ENCODE results near the gene CDR2L. TPM values are rescaled to one million over a fixed set of nuclear protein-coding genes. Genes with fewer than 3 reads are reported as not detected.

Gene CDR2L
- polyA plus RNA-seq, 3 donors, result 0.05 TPM; not detected in 2

DNA sequence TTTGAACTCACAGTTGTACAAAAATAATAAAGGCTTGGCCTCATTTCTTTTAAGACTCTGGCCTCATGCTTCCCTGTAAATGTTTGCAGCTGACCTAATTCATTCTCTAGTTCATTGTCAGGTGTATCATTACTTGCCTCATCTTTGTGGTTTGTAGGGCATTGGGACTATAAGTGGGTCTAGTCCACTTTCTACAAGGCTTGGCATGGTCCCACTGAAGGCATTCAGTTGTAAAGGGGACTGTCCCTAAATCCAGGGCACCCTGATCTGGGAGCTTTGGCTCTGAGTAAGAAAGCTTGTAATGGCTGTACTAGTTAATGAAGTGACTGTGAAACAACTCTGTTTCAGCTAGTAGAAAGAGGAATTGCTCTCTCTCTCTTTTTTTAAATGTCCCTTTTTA lies 62.3 kb downstream of the CDR2L start:
- H3K27me3 Mint-ChIP-seq (ENCODE audit: low read depth in 3 of 3), result no peaks in the 10 kb centered on the region
- Histone ChIP-seq H3K4me1 (ENCODE audit: control insufficient read depth in 1 of 2, insufficient read depth in 2 of 2, low read length in 2 of 2) (peaks cover 18 to 25% of the 10 kb centered on the region in 2 donors), H3K9me3 (replicated peaks in 1 of 2; ENCODE audit: control insufficient read depth in 1 of 2, insufficient read depth in 1 of 2, low read length in 2 of 2) (no peaks in the 10 kb centered on the region), H2AFZ (ENCODE audit: insufficient read depth, low read depth, low read length, poor library complexity, severe bottlenecking) (no peak overlapping the region), H3K36me3 (replicated peaks in 1 of 2; ENCODE audit: control insufficient read depth in 1 of 2, insufficient read depth in 2 of 2, low read length in 2 of 2) (peaks cover 34 to 53% of the 10 kb centered on the region in 2 donors), H3K4me3 (replicated peaks in 1 of 3; ENCODE audit: low read depth in 2 of 3, low read length in 3 of 3) (no peak overlapping the region), H3K27me3 (ENCODE audit: control insufficient read depth in 2 of 2, insufficient read depth in 2 of 2, low read length in 2 of 2) (no peaks in the 10 kb centered on the region), H4K20me1 (ENCODE audit: insufficient read depth, low read length) (peaks cover 2% of the 10 kb centered on the region), H3K9ac (ENCODE audit: insufficient read depth, low read length, poor library complexity, severe bottlenecking) (no peak overlapping the region), H3K27ac (ENCODE audit: low read depth in 1 of 2, low read length in 2 of 2) (no peak overlapping the region), H3K79me2 (ENCODE audit: insufficient read depth, low read length) (peaks cover 32% of the 10 kb centered on the region), H3K4me2 (replicated peaks; ENCODE audit: extremely low read depth, low read length, poor library complexity, severe bottlenecking) (no peak overlapping the region)
- H3K27ac Mint-ChIP-seq, result no peak overlapping the region
- DNase-seq, result no peak
- intact Hi-C loops (cut with micrococcal nuclease), result loop anchor here (5.0 to 10.0 kb wide), 2 partner anchors 133 to 155 kb away; partner anchors contain the start of genes SUMO2 (in 2 of the 2) and NUP85 (in 1 of the 2)
- peaks cover 37 to 55% of the 10 kb centered on the region in 2 donors for H3K36me3 Mint-ChIP-seq
- H3K9me3 Mint-ChIP-seq, result no peaks in the 10 kb centered on the region
- peaks cover 23% of the 10 kb centered on the region for H3K4me1 Mint-ChIP-seq
- no peak overlapping the region for H3K4me3 Mint-ChIP-seq
- TF ChIP-seq CTCF (IDR thresholded peaks at IDR 0.05), result no peak

GRCh38 chr17:75051941-75052340 lies 64.5 kb downstream of the CDR2L start:
- 89% methylated on average over 2 of the region's 2 CpGs for WGBS (ENCODE audit: insufficient coverage)
- H3K36me3 ChIP-seq (replicated peaks in 1 of 2; ENCODE audit: control insufficient read depth in 1 of 2, insufficient read depth in 2 of 2, low read length in 2 of 2), result peaks cover 34 to 75% of the 10 kb centered on the region in 2 donors
- no peak for TF ChIP-seq CTCF (IDR thresholded peaks at IDR 0.05)
- H3K4me1 Mint-ChIP-seq, result peaks cover 13% of the 10 kb centered on the region
- no peak overlapping the region for H3K4me3 Mint-ChIP-seq
- no peaks in the 10 kb centered on the region for H3K9me3 Mint-ChIP-seq
- no peak overlapping the region for H3K27ac ChIP-seq (ENCODE audit: low read depth in 1 of 2, low read length in 2 of 2)
- no peaks in the 10 kb centered on the region for H3K27me3 ChIP-seq (ENCODE audit: control insufficient read depth in 2 of 2, insufficient read depth in 2 of 2, low read length in 2 of 2)
- no peaks in the 10 kb centered on the region for H3K27me3 Mint-ChIP-seq (ENCODE audit: low read depth in 3 of 3)
- no peaks in the 10 kb centered on the region for H3K9me3 ChIP-seq (replicated peaks in 1 of 2; ENCODE audit: control insufficient read depth in 1 of 2, insufficient read depth in 1 of 2, low read length in 2 of 2)
- H3K4me2 ChIP-seq (replicated peaks; ENCODE audit: extremely low read depth, low read length, poor library complexity, severe bottlenecking), result no peak overlapping the region
- peaks cover 50 to 77% of the 10 kb centered on the region in 2 donors for H3K36me3 Mint-ChIP-seq
- H3K79me2 ChIP-seq (ENCODE audit: insufficient read depth, low read length), result peaks cover 16% of the 10 kb centered on the region
- H2AFZ ChIP-seq (ENCODE audit: insufficient read depth, low read depth, low read length, poor library complexity, severe bottlenecking), result no peak overlapping the region
- peaks cover 13 to 14% of the 10 kb centered on the region in 2 donors for H3K4me1 ChIP-seq (ENCODE audit: control insufficient read depth in 1 of 2, insufficient read depth in 2 of 2, low read length in 2 of 2)
- intact Hi-C loops (cut with micrococcal nuclease), result loop anchor here in 1 of 2 donors (10.0 kb wide), 1 partner anchor 153 kb away; the partner anchor contains the start of gene NUP85
- no peak overlapping the region for H3K27ac Mint-ChIP-seq
- no peak for DNase-seq
- H4K20me1 ChIP-seq (ENCODE audit: insufficient read depth, low read length), result no peaks in the 10 kb centered on the region
- H3K9ac ChIP-seq (ENCODE audit: insufficient read depth, low read length, poor library complexity, severe bottlenecking), result no peak overlapping the region
- no peak overlapping the region for H3K4me3 ChIP-seq (replicated peaks in 1 of 3; ENCODE audit: low read depth in 2 of 3, low read length in 3 of 3)

Small RNA genes within 50 kb of the gene (small RNA-seq; reads per million reads assigned to genes)
- gene RN7SL573P (ENCODE audit: insufficient read length, low read depth), result not detected
- gene RNU6-362P (ENCODE audit: insufficient read length, low read depth), result not detected

Other genes with a start within 250 kb of the CDR2L start
- 100 to 1,000 TPM in 2 of 3 donors, 10 to 100 TPM in 1; 79.5 to 149 (median 131) TPM for gene NHERF1, start 239.0 kb upstream of the CDR2L start, polyA plus RNA-seq
- 10 to 100 TPM in 1 of 3 donors, 1 to 10 TPM in 2; 7.1 to 95.6 (median 7.8) TPM for gene NAT9, start 211.3 kb upstream of the CDR2L start, polyA plus RNA-seq
- gene GRIN2C, start 127.7 kb upstream of the CDR2L start, polyA plus RNA-seq, result under 1 TPM in 1 of 3 donors, not detected in 2; 0.04 TPM
- gene FDXR, start 114.6 kb upstream of the CDR2L start, polyA plus RNA-seq, result 1 to 10 TPM; 2.5 to 7.3 (median 6.2) TPM
- gene FADS6, start 94.0 kb upstream of the CDR2L start, polyA plus RNA-seq, result not detected
- not detected for gene USH1G, start 64.4 kb upstream of the CDR2L start, polyA plus RNA-seq
- under 1 TPM in 1 of 3 donors, not detected in 2; 0.05 TPM for gene OTOP2, start 63.4 kb upstream of the CDR2L start, polyA plus RNA-seq
- gene OTOP3, start 51.7 kb upstream of the CDR2L start, polyA plus RNA-seq, result not detected
- not detected for gene HID1, start 14.9 kb upstream of the CDR2L start, polyA plus RNA-seq
- gene MRPL58, start 25.0 kb downstream of the CDR2L start, polyA plus RNA-seq, result 10 to 100 TPM; 18.9 to 52.6 (median 44.4) TPM
- gene ATP5PD, start 59.3 kb downstream of the CDR2L start, polyA plus RNA-seq, result 100 to 1,000 TPM; 139 to 451 (median 437) TPM
- 10 to 100 TPM in 1 of 3 donors, 1 to 10 TPM in 2; 2.8 to 17.0 (median 2.9) TPM for gene KCTD2, start 59.6 kb downstream of the CDR2L start, polyA plus RNA-seq
- gene SLC16A5, start 100.3 kb downstream of the CDR2L start, polyA plus RNA-seq, result 10 to 100 TPM; 26.1 to 99.4 (median 27.0) TPM
- 10 to 100 TPM in 1 of 3 donors, 1 to 10 TPM in 2; 1.3 to 11.8 (median 2.1) TPM for gene ARMC7, start 122.3 kb downstream of the CDR2L start, polyA plus RNA-seq
- gene NT5C, start 144.1 kb downstream of the CDR2L start, polyA plus RNA-seq, result 10 to 100 TPM; 27.8 to 45.6 (median 36.2) TPM
- 100 to 1,000 TPM in 2 of 3 donors, 10 to 100 TPM in 1; 79.7 to 181 (median 156) TPM for gene JPT1, start 166.9 kb downstream of the CDR2L start, polyA plus RNA-seq
- 100 to 1,000 TPM in 2 of 3 donors, 10 to 100 TPM in 1; 64.9 to 318 (median 282) TPM for gene SUMO2, start 195.3 kb downstream of the CDR2L start, polyA plus RNA-seq
- gene NUP85, start 218.0 kb downstream of the CDR2L start, polyA plus RNA-seq, result 10 to 100 TPM; 36.3 to 94.2 (median 38.7) TPM

All from CD14-positive monocyte (primary cell).